Measurements from ENCODE around the gene LRRC63.

LRRC63 gene

GRCh38 chr13:46172531-46172991 lies 39.2 kb upstream of the LRRC63 start:
- no peak for TF ChIP-seq ZNF274 (IDR thresholded peaks at IDR 0.05; ENCODE audit: low read depth, low read length)
- H3K4me3 ChIP-seq (ENCODE audit: low read length), result peak overlapping the region; percentile 51

- TF ChIP-seq ZNF274 (IDR thresholded peaks at IDR 0.05; ENCODE audit: low read depth, low read length), result no peak
- H3K4me3 ChIP-seq (ENCODE audit: low read length), result peak overlapping the region; percentile 83
Observed at GRCh38 chr13:46173656-46174055, 38.1 kb upstream of the LRRC63 start.

GRCh38 chr13:46176756-46177155 lies 35.0 kb upstream of the LRRC63 start:
- peak overlapping the region; percentile 82 for H3K4me3 ChIP-seq (ENCODE audit: low read length)
- TF ChIP-seq ZNF274 (IDR thresholded peaks at IDR 0.05; ENCODE audit: low read depth, low read length), result no peak

DNA sequence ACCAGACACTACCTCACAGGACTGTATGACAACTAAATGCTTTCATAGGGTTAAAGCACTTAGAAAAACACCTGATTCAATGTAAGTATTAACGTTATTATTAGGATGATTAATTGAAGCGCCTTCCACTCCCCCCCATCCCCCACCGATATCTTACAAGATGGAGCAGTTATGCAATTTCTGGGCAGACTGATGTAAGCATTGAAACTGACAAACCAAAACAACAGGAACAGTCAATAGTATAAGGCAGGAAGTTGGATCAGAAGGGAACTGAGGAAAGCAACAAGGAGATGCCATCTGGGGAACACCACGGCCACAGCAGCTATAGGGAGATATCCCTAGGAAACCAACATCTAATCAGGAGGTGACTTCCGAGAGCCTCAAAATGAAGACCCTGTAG lies 33.6 kb upstream of the LRRC63 start:
- peak overlapping the region; percentile 82 for H3K4me3 ChIP-seq (ENCODE audit: low read length)
- no peak for TF ChIP-seq ZNF274 (IDR thresholded peaks at IDR 0.05; ENCODE audit: low read depth, low read length)

DNA sequence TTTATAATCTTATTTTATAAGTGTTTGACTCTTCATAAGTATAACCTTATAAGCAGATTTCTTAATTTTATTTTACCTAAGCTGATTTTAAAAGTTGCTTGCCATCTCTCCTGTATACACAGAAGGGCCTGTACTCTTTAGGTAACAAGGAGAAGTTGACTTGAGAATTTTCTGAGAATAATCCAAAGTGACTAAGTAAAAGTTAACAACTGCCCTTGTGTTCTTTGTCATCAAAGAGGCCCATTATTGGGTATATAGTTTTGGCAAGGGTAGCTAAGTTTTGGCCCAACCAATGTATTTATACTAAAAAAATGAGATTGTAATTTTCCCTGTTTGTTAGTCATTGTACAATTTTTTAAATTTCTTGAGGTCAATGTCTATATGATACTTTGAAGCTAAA lies 32.9 kb upstream of the LRRC63 start:
- no peak for TF ChIP-seq ZNF274 (IDR thresholded peaks at IDR 0.05; ENCODE audit: low read depth, low read length)
- H3K4me3 ChIP-seq (ENCODE audit: low read length), result peak overlapping the region; percentile 89; the same call in 1 of the 2 replicates

DNA sequence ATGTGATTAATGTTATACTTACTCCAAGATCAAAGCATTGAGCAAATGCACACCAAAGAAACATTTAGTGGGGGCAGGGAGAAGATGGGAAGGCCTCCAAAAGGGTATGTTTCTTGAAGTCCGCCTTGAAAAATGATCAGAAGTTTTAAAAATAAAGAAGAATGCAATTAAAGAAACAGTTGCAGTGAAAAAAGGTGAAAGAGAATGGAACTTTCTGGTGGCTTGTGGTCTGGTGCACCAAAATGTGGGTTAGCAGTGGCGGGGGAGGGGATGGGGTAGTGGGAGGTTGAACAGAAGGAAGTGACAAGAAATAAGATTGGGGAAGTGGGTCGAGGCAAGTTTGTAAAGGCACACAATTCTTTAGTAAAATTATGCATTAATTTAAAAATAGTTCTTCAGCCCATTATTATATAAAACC lies 32.2 kb upstream of the LRRC63 start:
- TF ChIP-seq ZNF274 (IDR thresholded peaks at IDR 0.05; ENCODE audit: low read depth, low read length), result no peak

GRCh38 chr13:46179969-46180763 lies 31.6 kb upstream of the LRRC63 start:
- TF ChIP-seq ZNF274 (IDR thresholded peaks at IDR 0.05; ENCODE audit: low read depth, low read length), result no peak

More for the DNA sequence above, 32.2 kb upstream of the LRRC63 start:
- H3K4me3 ChIP-seq (ENCODE audit: low read length), result peak overlapping the region; percentile 89

GRCh38 chr13:46181377-46181839 lies 30.3 kb upstream of the LRRC63 start:
- peak overlapping the region; percentile 89 for H3K4me3 ChIP-seq (ENCODE audit: low read length)
- TF ChIP-seq ZNF274 (IDR thresholded peaks at IDR 0.05; ENCODE audit: low read depth, low read length), result no peak

More at GRCh38 chr13:46179969-46180763, 31.6 kb upstream of the LRRC63 start:
- H3K4me3 ChIP-seq (ENCODE audit: low read length), result peak overlapping the region; percentile 89

- H3K4me3 ChIP-seq (ENCODE audit: low read length), result peak within 1 kb of the TSS; percentile 89
- no peak for TF ChIP-seq ZNF274 (IDR thresholded peaks at IDR 0.05; ENCODE audit: low read depth, low read length)
Observed at GRCh38 chr13:46181840-46182490, 29.8 kb upstream of the LRRC63 start, which contains the start of gene LCP1. Gene LCP1 (minus strand): TSS chr13:46182177. CDS start chr13:46159662, 22,515 bp downstream.

DNA sequence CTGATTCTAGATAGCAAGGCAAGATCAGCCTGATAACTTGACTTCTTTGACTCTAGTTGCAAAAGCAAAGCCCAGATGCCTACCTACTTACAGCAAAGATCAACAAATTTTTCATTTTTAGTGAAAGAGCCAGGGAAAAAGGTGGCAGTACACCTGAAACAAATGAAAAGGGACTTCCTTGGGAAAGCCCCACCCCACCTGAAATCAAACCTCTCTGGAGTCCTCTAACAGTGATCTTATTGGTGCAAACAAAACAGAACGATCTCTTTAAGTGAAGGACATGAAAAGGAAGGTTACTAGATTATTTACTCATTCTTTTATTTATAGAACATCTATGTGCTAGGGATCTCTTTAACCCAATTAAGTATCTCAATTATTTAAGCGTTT lies 29.2 kb upstream of the LRRC63 start:
- peak overlapping the region; percentile 89 for H3K4me3 ChIP-seq (ENCODE audit: low read length)
- TF ChIP-seq ZNF274 (IDR thresholded peaks at IDR 0.05; ENCODE audit: low read depth, low read length), result no peak

DNA sequence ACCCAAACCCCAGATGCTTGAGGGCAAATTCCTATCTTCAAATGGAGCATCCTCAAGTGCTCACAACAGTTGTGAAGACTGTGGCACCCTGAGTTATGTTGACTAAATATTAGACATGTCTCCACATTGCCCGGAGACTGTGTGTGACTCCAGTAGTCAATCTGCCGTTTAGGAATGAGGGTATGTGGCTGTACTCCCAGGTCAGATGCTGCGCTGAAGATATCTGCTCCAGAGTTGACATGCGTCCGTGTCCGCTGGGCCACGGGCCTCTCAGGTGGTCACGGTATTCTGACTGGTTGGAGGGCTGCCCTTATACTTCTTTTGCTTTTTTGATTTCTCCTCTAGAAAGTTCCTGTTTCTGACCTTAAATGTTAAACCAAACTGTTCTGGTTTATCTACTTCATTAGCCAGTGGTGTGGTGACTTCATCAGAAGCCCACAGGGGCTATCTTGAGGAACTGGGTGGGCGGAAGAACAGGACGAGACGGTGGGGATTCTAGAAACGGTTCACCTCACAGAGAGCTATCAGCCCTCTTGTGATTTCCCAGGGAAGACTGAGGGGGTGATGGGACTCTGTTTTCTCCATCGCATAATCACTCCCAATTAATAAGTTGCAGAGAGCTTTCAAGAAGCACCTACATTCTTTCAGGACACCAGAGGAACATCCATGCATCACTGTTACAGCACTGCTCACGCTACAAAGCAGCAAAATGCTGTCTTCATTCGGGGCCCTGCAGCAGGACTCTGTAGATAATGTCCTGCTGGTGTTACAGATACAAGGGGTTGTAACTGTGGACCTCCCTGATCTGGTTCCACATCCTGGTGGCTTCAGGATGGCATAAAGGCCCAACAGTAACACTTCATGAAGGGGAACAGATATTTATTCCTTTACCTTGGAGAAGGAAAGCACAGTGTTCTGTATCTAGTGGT lies 28.4 kb upstream of the LRRC63 start:
- no peak for TF ChIP-seq ZNF274 (IDR thresholded peaks at IDR 0.05; ENCODE audit: low read depth, low read length)
- peak overlapping the region; percentile 52 for H3K4me3 ChIP-seq (ENCODE audit: low read length)

- H3K4me3 ChIP-seq (ENCODE audit: low read length), result peak overlapping the region; percentile 41; the same call in 1 of the 2 replicates
- TF ChIP-seq ZNF274 (IDR thresholded peaks at IDR 0.05; ENCODE audit: low read depth, low read length), result no peak
Observed at GRCh38 chr13:46184277-46184699, 27.4 kb upstream of the LRRC63 start.

DNA sequence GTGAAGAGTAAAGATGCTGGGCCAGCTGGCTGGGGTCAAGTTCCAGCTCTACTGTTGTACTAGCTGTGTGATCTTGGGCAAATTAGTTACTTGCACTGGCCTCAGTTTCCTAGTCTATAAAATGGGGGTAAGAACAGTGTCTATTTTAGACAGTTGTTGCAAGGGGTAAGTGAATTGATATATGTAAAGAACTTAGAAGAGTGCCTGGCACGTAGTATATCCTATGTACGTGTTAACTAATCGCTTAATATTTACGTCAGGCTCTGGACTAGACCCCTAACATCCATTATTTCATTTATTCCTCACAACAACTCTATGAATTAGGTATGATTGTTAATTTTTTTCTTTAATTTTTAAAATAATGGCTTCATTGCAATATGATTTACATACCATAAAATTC lies 26.1 kb upstream of the LRRC63 start:
- no peak for TF ChIP-seq ZNF274 (IDR thresholded peaks at IDR 0.05; ENCODE audit: low read depth, low read length)
- no peak overlapping the region for H3K4me3 ChIP-seq (ENCODE audit: low read length)

DNA sequence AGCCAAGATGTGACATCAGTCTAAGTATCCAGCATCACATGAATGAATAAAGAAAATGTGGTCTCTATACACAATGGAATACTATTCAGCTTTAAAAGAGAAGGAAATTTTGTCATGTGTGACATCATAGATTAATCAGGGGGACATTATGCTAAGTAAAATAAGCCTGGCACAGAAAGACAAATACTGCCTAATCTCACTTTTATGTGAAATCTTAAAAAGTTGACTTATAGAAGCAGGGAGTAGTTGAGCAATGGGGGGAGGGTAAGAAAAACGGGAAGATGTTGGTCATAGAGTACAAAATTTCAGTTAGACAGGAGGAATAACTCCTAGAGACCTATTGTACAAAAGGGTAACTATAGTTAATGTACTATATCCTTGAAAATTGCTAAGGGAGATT lies 19.3 kb upstream of the LRRC63 start:
- TF ChIP-seq ZNF274 (IDR thresholded peaks at IDR 0.05; ENCODE audit: low read depth, low read length), result no peak
- no peak overlapping the region for H3K4me3 ChIP-seq (ENCODE audit: low read length)

Data from GM08714 (cell line).